ENCODE measurements around the gene CAPZB.

CAPZB gene

DNA sequence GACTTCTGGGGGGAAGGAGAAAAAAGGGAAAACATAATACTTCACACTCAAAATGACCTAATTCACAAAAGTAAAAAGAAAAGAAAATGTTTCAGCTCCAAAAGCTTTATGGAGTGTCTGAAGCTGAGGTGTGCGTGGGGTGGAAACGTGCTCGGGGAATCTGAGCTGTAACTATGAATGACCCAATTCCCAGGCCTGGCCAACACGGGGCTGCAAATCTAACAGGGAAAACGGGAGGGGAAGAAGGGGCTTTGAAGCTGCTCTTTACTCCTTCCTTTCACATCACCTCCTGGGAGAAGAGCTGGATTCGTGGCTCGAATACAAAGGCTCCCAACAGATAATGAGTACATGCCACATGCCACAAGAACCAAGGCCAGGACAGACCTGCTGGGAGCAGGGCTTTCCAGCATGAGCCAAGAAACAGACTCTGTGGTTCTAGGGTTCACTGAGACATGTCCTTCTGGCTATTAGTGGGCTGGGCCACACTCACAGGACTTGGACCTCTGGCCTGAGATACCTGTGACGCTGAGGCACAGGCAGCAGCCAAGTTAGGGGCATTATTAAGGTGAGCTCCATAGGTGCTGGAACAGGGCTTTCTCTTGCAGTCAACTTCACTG, 121.7 kb downstream of the CAPZB start:
- no peak for DNase-seq

- DNase-seq, result no peak
Observed at GRCh38 chr1:19361611-19362147, 123.7 kb downstream of the CAPZB start.

GRCh38 chr1:19360843-19361610, 124.3 kb downstream of the CAPZB start:
- DNase-seq, result no peak

GRCh38 chr1:19360432-19360831, 124.9 kb downstream of the CAPZB start:
- DNase-seq, result no peak

GRCh38 chr1:19360016-19360415, 125.3 kb downstream of the CAPZB start:
- DNase-seq, result no peak

DNA sequence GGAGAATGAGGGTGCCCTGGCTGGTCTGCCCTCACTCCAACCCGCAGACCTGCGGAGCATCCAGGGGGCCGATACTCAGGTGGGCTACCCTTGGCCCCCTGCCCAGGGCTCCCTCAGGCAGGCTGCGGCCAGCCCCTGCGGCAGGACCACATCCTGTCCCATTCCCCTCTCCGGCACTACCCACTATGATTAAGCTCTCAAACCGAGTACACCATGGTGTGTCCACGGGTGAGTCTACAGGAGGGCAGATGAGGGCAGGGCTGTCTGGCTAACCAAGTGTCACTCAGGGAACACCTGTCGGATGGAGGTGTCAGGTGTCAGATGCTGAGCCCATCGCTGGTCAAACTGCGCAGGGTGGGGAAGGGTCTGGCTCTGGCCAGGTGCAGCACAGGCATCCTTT, 126.0 kb downstream of the CAPZB start:
- no peak for DNase-seq

- DNase-seq, result no peak
Observed at GRCh38 chr1:19358710-19359109, 126.6 kb downstream of the CAPZB start.

- no peak for DNase-seq
Observed at GRCh38 chr1:19357299-19357986, 127.9 kb downstream of the CAPZB start.

- no peak for DNase-seq
Observed at GRCh38 chr1:19356266-19356665, 129.1 kb downstream of the CAPZB start.

GRCh38 chr1:19354531-19354981, 130.8 kb downstream of the CAPZB start:
- no peak for DNase-seq

DNA sequence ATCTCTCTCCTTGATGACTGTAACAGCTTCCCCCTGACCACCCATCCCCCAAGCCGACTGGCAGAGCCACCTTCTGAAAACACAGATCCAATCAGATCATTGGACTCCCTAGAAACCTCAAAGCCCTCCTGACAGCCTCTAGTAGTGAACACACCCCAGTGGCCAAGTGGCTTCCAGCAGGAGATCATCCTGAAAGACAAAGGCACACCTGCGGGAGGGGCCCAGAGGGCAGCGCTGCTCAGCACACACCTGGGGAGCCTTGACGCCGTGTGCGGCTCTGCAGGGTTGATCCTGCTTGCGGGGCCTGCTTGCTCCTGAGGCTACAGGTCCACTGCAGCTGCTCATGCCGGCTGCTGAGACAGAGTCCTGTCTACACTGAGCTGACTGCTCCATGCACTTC, 131.7 kb downstream of the CAPZB start:
- no peak for DNase-seq

GRCh38 chr1:19352839-19353238, 132.5 kb downstream of the CAPZB start:
- DNase-seq, result no peak

DNA sequence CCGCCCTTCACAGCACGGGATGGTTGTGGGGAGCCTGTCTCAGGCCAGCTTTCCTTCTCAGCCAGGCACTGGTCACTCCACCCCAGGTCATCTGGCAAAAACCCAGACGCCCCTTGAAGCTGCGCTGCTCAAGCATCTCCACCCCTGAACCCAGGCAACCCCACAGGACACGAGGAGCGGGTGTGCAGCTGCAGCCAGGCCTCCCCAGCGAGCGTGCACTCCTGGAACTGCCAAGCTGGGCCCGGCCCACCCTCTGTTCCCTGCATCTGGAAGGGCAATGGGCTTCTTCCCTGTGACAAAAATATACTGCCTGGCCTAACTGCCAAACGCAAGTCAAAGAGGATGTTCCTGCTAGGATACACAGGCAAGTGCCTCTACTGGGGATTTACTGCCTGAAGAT, 133.5 kb downstream of the CAPZB start:
- DNase-seq, result no peak

- no peak for DNase-seq
Observed at GRCh38 chr1:19350566-19350965, 134.8 kb downstream of the CAPZB start.

- DNase-seq, result no peak
Observed at GRCh38 chr1:19349999-19350398, 135.3 kb downstream of the CAPZB start.

DNA sequence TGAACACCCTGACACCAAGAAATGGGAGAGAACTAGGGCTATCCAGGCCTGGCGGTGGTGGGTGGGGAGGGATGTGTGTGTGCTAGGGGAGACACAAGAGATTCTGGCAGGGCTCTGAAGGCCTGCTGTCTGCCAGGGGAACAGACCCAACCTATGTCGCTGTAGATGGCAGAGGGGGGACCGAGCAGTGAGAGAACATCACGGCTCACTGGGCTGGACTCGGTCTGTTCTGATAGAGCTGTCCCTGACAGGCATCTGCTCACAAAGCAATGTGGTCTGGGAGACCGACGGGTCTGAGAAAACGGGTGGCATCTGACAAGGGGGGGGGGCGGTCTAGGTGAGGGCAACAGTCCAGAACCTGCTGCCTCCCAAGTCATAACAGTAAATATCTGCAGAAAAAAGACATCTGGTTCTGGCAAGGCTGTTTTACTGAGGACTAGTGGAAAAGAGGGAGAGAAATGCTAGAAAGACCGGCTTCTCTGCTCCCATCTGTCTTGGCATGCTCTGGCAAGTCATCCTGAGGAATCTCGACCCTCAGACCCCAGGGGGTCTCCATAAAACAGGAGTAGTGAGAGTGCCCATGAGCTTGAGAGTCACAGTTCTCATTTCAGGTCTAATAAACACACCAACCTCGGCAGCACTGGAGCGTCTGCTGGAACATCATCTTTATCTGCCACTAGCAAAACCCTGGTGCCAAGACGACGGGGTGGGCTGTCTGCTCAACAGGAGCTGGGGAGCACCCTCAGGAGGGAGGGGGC, 136.7 kb downstream of the CAPZB start:
- DNase-seq, result no peak

- DNase-seq, result no peak
Observed at GRCh38 chr1:19347533-19348172, 137.7 kb downstream of the CAPZB start.

DNA sequence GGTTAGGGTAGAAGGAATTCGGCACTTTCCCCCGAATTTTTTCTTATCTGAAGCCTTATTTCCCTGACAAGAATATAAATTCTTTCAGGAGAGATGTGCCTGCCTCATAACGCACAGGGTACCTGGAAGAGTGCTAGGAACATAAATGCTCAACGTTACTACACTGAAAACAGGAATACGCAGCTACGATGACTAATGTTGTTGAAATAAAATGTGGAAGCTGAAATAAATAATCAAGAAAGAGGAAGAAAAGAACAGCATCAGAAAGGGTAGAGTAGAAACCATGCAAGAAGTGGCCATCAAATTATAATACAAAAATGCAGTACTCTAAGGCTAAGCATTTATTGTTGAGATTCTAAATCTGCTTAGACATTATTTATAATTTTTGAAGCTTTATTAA, 139.3 kb downstream of the CAPZB start:
- DNase-seq, result no peak

GRCh38 chr1:19345391-19345790, 139.9 kb downstream of the CAPZB start:
- no peak for DNase-seq

- no peak for DNase-seq
Observed at GRCh38 chr1:19344831-19345230, 140.5 kb downstream of the CAPZB start.

GRCh38 chr1:19344372-19344810, 140.9 kb downstream of the CAPZB start:
- DNase-seq, result no peak

GRCh38 chr1:19343617-19344350, 141.6 kb downstream of the CAPZB start:
- DNase-seq, result no peak

Measured in NCI-H1048 (cell line).